C4-2B (cell line): ENCODE measurements around the gene ATN1.

Source experiments
- CTCF ChIP-seq: fragments of 450-650 bp; conservative IDR thresholded peaks from 2 replicates; pipeline ENCODE4 v1.5.1; 2017; ENCODE audit warnings: mild to moderate bottlenecking
- ZFX ChIP-seq: fragments of 450-650 bp; IDR thresholded peaks from 2 replicates; pipeline ENCODE4 v1.6.1; 2017

- no peak for TF ChIP-seq CTCF
- TF ChIP-seq ZFX, result no peak
Observed at GRCh38 chr12:6912164-6912935, 15.4 kb upstream of the ATN1 start.
